OCI-LY1 (cell line): ENCODE data around the gene SAA4.

Experiments
- CTCF ChIP-seq: fragments of 200-600 bp; sonication (generic), shearing (Covaris generic); IDR thresholded peaks from 2 replicates; pipeline ENCODE4 v1.5.1; 2017; ENCODE audit warnings: mild to moderate bottlenecking, antibody characterized with exemption, low read length, moderate library complexity, mixed read lengths
- EZH2 ChIP-seq: fragments of 200-600 bp; sonication (generic), shearing (Covaris generic); IDR thresholded peaks from 2 replicates; pipeline ENCODE4 v1.8.0; 2017; ENCODE audit warnings: borderline replicate concordance, mixed run types, mild to moderate bottlenecking, antibody characterized with exemption, low read length, moderate library complexity, mixed read lengths

GRCh38 chr11:18248561-18248960 lies 12.0 kb upstream of the SAA4 start, which contains the start of gene SAA2:
- TF ChIP-seq CTCF (no peak), EZH2 (no peak)
